ENCODE results near the gene PRR15.
"Not testable (repeated sequence)": the region's sequence is repeated elsewhere in the genome, so short reads cannot be mapped to it uniquely, and the experiment has no call there.

The PRR15 gene, protein sequence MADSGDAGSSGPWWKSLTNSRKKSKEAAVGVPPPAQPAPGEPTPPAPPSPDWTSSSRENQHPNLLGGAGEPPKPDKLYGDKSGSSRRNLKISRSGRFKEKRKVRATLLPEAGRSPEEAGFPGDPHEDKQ

DNA sequence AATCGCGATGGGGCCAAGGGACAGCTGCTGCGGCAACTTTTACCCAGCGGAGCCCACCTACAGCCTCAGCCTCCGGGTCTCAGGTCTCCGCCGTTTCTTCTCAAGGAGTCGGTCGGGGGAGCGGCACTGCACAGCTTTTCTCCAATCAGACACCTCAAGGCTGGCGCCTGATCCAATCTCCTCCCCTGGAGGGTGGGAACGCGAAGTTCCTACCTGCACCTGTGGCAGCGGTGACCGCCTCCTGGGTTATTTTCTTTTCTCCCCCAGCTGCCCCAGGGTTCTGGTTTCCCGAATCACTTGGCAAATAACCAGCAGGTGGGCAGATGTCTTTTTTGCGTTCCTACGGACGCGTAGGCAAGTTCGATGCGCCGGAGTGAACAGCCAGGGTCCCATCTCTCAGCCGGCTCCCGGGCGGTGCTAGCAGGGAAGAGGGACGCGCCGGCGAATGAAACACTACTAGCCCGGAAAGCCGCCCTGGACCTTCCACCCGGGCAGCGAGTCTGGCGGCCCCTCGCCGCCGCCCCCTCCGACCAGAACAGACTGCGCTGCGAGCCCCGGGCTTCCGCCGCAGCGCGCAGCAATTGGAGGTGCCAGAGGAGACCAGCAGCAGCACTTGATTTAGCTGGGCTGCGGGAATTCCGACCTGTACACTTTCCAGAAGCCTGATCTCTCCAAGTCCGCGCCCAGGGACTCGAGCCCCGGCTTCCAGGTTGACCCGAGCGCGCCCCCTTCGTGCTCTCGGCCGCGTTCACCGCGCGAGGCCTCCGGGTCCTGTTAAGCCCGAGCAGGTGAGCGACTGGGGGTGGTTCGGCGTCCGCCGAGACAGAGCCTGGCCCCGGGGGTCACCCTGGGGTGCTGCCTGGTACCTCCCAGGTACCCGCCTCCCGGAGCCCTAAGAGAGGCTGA, at the start of gene PRR15:
TSS of gene PRR15 (plus strand) at position 246 of the 906 bp plus-strand sequence. CDS start 2,495 bp downstream, outside the sequence.
- peak; percentile 73 for DNase-seq

DNA sequence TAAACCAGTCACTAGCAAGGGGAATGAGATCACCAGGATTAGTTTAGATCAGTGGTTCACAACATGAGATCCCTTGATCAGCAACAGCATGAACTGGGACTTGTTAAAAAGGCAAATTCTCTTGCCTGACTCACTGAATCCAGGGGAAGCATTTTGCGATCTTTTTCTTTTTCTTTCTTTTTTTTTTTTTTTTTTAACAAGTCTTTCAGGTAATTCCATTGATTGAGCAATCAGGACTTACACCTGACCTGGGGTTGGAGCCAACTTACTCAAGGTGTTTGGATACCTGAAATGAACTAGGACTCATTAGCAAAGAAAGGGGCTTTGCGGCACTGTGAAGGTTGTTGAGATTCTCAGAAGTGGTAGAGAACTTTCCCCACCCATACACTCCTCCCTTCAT, 47.1 kb upstream of the PRR15 start:
- no peak for DNase-seq

DNA sequence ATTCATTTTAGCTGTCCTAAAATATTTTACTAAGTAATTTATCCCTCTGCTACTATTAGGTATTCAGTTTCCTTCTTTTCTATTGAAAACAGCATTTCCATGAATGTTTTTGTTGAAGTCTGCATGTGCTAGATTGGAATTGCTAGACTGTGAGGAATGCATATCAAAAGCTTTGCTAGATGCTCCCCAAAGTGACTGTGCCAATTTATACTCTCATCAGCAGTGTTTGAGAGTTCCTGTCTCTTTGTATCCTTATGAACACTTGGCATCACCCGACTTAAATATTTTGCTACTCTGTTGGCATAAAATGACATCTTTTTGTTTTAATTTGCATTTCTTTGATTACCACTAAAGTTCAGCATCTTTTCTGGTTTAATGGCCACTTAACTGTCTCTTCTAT, 45.0 kb upstream of the PRR15 start:
- no peak for DNase-seq

DNA sequence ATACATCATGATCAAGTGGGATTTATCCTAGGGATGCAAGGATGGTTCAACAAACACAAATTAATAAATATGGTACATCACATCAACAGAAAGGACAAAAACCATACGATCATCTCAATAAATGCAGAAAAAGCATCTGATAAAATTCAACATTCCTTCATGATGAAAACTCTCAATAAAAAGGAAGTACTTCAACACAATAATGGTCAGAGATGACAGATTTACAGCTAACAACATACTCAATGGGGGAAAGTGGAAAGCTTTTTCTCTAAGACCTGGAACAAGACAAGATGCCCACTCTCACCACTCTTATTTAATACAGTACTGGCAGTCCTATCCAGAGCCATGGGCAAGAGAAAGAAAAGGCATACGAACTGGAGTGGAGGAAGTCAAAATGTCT, 39.9 kb upstream of the PRR15 start:
- no peak for DNase-seq

DNA sequence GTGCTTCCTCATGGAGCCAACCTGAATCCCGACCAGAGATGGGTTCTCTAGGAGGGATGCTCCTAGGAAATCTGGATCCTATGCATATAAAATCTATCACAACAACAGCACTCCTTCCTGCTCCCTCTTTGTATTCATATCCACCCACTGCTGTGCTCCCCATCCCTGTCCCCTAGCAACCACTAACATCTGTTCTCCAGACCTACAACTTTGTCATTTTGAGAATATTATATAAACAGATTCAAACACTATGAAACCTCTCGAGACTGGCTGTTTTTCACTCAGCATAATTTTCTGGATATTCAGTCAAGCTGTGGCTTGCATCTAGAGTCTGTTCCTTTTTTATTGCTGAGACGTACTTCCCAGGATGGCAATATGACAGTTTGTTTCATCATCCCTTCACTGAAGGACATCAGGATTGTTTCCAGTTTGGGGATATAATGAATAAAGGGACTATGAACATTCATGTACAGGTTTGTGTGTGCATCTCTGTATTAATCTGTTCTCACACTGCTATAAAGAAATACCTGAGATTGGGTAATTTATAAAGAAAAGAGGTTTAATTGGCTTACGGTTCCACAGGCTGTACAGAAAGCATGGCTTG, 36.0 kb upstream of the PRR15 start:
- no peak for DNase-seq

DNA sequence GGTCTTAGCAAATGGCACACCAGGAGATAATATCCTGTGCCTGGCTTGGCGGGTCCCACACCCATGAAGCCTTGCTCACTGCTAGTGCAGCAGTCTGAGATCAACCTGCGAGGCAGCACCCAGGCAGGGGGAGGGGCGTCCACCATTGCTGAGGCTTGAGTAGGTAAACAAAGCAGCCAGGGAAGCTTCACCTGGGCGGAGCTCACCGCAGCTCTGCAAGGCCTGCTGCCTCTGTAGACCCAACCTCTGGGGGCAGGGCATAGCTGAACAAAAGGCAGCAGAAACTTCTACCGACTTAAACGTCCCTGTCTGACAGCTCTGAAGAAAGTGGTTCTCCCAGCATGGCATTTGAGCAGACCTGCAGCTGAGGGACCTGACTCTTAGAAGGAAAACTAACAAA, 35.1 kb upstream of the PRR15 start:
- DNase-seq = not testable (repeated sequence)

DNA sequence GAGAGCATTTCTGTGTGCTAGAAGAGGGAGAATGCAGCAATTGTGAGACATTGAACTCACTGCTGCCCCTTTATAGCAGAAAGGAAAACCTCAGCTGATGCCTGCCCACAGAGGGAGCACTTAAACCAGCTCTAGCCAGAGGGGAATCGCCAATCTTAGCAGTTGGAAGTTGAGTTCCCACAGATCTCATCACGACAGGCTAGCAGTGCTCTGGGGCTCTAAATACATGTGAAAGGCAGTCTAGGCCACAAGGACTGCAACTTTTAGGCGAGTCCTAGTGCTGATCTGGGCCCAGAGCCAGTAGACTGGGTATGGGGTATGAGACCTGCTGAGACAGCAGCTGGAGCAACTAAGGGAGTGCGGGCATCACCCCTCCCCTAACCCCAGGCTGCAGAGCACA, 25.2 kb upstream of the PRR15 start:
- no peak for DNase-seq

DNA sequence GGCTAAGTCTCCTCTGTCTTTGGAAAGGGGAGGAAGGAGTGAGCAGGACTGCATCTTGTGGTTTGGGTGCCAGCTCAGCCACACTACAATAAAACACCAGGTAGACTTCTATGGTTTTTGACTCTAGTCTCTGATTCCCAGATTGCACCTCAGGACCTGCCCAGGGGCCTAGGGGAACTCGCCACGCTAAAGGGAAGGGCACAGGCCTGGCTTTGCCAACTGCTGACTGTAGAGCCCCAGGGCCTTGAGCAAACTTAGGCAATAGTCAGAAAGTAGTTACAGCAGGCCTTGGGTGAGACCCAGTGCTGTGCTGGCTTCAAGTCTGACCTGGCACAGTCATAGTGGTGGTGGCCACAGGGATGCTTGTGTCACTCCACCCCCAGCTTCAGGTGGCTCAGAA, 24.2 kb upstream of the PRR15 start:
- DNase-seq = no peak

DNA sequence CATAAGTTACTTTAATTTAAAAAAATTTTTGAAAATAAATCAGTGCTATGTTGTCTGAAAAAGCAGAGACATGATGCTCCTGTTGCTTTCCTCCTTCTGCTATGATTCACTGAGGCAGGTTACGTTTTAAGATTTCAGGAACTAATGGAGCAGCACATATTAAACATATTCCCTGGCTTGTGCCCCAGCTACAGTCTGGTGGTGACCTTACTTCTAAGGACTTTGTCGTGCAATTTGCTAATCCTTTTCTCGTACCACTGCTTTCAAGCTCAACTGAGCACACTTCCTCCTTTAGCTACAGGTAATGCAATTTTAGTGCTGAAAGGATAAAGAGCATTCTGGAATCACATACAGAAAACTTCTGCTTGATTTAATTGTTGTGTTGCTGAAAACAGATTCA, 16.2 kb upstream of the PRR15 start:
- no peak for DNase-seq

DNA sequence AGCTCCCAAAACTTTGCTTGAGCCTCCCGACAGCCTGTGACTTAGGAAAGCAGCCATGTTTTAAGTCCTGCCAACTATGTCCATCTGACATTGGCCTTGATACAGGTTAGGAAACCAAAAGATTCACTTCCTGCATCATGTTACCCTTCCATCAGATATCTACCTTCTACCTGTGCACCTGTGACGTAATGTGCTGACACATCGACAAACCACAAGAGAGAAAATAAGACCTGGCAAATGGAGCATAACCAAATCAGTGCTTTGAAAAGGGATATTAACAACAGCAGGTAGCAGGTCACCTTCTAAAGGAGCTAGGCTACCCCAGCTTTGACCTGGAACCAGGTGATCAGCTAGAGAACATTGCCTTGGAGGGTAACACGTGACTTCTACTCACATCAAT, 14.8 kb upstream of the PRR15 start:
- no peak for DNase-seq

DNA sequence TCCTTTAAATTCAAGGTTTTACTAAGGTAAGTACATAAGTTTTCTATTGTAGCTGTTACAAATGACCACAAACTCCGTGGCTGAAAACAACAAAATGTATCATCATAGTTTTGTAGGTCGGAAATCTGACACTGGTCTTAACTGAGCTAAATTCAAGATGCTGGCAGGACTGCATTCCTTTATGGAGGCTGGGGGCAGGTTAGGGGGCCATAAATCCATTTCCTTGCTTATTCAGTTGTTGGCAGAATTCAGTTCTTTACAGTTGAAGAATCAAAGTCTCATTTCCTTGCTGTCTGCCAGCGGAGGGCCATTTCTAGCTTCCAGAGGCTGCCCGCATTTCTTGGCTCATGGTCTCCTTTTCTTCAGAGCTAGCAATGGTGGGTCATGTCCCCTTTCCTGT, 11.2 kb upstream of the PRR15 start:
- DNase-seq = no peak

DNA sequence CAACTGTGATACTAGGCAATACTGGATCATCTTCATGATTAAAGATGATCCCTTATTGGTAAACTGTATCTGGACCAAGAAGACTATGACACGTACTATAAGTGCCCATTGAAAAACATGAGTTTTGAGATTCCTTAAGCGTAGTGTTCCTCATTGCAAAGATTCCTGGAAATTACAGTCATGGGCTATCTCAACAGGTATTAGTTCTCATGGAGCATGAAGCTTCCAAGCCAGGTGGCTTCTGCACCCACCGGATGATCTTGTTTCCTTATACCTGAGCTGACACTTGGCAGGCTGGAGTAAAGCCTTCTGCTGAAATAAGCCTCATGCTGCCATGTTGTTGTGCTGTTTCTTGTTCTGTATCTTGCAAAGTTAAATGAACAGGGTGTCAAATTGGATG, 8.6 kb upstream of the PRR15 start:
- no peak for DNase-seq

DNA sequence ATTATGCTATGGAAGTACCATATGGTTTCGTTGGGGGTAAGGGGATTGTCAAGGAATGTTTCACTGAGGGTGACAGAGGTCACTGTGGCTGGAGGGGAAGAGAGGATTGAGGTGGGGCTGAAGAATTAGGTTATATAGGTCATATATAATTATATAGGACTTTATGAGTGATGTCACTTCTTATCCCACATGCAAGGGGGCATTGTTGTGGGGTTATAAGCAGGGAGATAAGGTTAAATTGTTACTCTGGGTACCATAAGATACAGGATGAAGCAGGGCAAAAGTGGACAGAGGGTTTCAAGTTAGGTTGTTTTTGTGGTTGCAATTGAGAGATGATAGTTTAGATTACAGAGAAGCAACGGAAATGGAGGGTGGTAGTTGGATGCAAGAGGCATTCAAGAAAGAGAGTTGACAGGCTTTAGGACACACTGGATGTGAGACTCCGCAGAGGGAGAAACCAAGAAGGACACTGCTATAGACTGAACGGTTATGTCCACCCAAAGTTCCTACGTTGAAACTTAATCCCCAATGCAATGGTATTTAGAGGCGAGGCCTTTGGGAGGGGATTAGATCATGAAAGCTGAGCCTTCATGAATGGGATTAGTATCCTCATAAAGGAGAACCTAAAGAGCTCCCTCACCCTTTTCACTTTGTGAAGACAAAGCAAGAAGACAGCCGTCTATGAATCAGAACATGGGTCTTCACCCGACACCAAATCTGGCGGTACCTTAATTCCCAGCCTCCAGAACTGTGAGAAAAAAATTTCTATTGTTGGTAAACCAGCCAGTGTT, 7.0 kb upstream of the PRR15 start:
- no peak for DNase-seq

DNA sequence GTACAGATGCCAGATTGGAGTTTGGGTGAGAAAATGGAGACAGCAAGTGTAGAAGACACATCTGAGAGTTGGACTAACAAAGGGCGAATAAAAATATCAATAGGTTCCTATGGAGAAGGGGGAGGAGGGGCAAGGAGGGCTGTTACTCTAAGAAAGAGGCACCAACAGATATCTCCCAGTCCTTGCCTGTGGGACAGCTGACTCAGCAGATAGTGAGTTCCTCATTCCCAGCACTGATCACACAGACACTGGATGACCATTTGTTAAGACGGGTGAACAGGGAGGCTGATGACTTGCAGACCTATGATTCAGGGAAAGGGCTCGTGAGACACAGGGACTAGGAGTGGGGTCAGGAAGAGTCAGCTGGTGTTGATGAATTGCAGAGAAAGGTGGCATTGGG, 5.7 kb upstream of the PRR15 start:
- DNase-seq = no peak

DNA sequence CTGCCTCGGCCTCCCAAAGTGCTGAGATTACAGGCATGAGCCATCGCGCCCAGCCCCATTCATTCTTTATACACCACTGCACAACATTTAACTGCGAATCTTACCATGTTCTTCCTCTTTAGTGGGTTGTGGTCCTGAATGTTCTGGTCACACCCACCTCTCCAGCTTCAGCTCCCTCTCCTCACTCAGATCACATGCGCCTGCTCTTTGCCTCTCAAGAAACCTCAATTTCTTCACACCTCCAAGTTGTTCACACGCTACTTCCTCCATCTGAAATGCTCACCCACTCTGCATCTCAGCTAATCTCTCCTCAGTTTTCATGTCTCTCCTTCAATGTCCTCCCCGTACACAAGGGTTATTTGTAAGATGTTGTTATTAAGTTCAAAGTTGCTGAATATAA, 2.4 kb upstream of the PRR15 start:
- no peak for DNase-seq

DNA sequence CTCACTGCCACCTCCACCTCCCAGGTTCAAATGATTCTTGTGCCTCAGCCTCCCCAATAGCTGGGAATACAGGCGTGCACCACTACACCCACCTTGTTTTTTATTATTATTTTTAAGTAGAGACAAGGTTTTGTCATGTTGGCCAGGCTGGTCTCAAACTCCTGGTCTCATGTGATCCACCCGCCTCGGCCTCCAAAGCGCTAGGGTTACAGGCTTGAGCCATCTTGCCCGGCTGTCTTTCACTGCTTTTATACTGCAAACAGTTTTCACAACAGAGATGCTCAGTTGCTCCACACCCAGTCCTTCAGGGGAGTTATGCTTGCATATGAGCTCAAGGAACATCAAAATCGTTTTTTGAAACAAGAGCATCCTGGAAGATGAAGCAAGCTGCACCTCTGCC, 1.3 kb upstream of the PRR15 start:
- DNase-seq = no peak

DNA sequence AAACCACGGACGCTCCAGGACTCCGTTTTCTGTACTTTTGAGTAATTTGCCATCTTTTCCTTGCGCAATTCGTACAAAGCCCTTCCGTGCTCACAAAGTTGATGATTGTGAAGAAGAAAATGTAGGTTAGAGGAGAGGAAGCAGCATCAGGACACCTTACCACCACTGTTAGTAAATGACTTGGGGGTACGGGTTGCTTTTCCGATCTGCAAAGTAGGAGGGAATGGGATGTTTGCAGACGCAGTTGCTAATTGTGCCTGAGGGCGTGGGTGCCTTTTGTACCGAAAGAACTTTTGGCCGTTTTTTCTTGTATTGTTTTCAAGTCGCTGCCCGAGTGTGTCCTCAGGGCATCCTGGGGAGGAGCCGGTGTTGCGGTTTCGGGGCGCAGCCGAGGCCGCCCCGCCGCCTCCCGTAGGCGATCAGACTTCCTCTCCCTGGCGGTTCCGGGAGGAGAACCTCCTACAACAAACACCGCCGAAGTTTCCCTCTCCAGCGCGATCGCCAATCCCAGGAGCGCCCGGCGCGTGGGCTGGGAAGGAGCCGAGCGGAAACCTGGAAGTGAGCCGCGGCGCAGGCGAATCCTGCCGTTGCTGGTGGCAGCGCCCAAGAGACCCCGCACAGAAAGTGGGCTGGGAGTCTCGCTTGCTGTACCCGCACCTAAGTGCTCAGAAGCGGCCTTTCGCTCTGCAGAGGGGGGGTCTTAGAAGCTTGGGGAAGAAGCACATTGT, 1.0 kb downstream of the PRR15 start:
- DNase-seq = no peak

DNA sequence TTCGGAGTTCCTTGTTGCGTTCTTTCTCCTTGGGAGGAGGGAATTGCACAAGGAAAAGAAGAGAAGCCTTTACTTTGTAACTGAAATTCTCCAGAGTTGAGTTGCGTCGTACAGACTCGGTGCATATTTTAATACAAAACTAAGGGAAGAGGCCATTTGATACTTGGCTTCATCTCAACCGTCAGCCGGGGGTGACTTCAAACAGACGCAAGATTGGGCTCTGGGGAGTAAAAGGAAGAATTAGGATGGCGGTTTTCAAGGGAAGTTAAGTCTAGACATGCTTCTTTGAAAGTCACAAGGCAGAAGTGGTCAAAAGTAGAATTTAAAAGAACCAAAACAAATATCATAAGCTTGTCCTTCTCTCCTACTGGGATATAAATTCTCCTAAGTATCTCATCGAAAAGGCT, 1.6 kb downstream of the PRR15 start:
- DNase-seq = no peak

DNA sequence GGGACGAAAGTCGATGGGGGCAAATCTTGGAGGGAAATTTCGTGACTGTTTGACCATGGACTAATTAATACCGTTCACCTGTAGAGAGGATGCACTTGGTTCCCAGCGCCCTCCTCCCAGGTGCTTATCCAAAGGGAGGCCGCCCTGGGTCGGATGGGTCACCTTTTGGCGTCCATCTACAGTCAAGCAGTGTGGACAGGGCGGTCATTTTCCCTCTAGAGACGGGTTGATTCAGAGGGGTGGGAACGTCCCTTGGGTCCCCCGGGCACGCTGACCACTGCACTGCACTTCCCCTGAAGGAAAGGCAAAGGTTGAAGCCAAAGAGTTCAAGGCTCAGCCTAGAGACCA, 2.0 kb downstream of the PRR15 start:
- DNase-seq = no peak

DNA sequence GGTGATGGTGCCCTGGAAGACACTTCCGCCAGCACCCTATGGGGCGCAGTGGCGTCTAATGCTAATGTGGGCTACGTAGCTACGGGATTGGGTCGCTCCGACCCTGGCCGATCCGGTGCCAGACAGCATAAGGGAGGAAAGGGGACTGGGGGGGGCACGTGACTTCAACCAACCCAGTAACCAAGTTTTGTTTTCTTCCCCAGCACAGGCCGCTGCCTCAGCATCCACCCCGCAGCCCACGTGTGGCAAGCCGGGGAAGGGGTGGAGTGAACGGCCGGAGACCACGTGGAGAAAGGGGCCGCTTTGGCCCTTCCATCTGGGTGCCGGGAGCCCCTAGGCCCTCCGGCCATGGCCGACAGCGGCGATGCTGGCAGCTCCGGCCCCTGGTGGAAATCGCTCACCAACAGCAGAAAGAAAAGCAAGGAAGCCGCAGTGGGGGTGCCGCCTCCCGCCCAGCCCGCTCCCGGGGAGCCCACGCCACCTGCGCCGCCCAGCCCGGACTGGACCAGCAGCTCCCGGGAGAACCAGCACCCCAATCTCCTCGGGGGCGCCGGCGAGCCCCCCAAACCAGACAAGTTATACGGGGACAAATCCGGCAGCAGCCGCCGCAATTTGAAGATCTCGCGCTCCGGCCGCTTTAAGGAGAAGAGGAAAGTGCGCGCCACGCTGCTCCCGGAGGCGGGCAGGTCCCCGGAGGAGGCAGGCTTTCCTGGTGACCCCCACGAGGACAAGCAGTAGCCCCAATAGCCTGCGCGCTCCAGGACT, 2.5 kb downstream of the PRR15 start:
- no peak for DNase-seq

DNA sequence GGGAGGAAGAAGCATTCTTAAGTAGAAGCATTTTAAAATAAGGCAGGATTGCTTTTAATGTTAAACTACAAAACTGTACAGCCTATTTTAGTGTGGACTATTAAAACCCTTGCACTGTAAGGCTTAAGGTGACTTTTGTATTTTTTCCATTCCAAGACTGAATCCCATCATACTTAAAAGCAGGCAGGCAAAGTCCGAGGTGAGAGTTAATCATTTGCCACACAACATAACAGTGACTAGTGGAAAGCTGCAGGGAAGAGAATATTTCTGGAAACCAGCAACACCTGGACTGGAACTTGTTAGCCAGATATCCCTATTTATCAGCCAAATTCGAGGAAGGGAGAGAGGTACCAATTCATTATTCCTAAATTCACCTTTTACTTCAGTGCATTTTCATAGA, 3.5 kb downstream of the PRR15 start:
- no peak for DNase-seq

DNA sequence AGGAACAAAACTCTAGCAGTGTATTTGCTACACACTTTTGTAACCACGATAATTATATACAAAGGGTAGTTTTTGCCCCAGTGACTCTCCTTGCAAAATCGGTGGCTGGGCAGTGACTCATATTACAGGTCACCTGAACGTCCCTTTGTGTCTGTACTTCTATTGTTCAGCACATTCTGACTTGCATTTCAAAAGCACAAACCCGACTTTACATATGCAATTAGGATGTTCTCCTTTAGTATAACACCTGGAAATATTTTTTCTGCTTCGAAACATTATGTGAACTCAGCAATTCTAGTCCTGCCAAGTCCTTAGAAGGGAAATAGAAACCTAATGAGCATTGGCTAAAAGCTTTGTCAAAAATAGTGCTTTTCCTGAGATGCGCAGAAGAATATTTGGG, 6.0 kb downstream of the PRR15 start:
- DNase-seq = no peak
